Endothelial cell (in vitro differentiated cells): ENCODE measurements around the gene AGBL4. TPM values are rescaled to one million over a fixed set of nuclear protein-coding genes. Genes with fewer than 3 reads are reported as not detected.

Experiments
- DNase-seq: peaks from one replicate; pipeline ENCODE4 v3.0.0; 2021; ENCODE audit warnings: low spot score
- H3K27ac Mint-ChIP-seq: one replicate; pipeline ENCODE4 v1.8.0; 2021; ENCODE audit warnings: mixed read lengths, inconsistent platforms; ENCODE audit not compliant: unreplicated experiment
- H3K27me3 Mint-ChIP-seq: one replicate; pipeline ENCODE4 v1.8.0; 2021; ENCODE audit warnings: mild to moderate bottlenecking, moderate library complexity, mixed read lengths, inconsistent platforms; ENCODE audit not compliant: unreplicated experiment
- H3K36me3 Mint-ChIP-seq: one replicate; pipeline ENCODE4 v1.8.0; 2021; ENCODE audit warnings: mild to moderate bottlenecking, low read depth, mixed read lengths, inconsistent platforms; ENCODE audit not compliant: unreplicated experiment
- H3K4me1 Mint-ChIP-seq: one replicate; pipeline ENCODE4 v1.8.0; 2021; ENCODE audit warnings: mild to moderate bottlenecking, mixed read lengths, inconsistent platforms; ENCODE audit not compliant: unreplicated experiment
- H3K4me3 Mint-ChIP-seq: one replicate; pipeline ENCODE4 v1.8.0; 2021; ENCODE audit warnings: mild to moderate bottlenecking, mixed read lengths, inconsistent platforms; ENCODE audit not compliant: unreplicated experiment
- H3K9me3 Mint-ChIP-seq: one replicate; pipeline ENCODE4 v1.8.0; 2021; ENCODE audit warnings: mixed read lengths, inconsistent platforms; ENCODE audit not compliant: unreplicated experiment
- total RNA-seq: library from RNA; stranded (reverse); fragmentation: NEBNext Ultra II Directional; extraction: Animal tissue kit (Norgen Biotek cat#: 25700); gene quantifications from one replicate; pipeline ENCODE4 v1.2.1, GENCODE V29; 2021; ENCODE audit not compliant: unreplicated experiment
- TF ChIP-seq, protein P1 (sequence below): fragments of 200-600 bp; sonication (generic); IDR thresholded peaks from one replicate; pipeline ENCODE4 v1.5.0; 2021; ENCODE audit warnings: antibody characterized with exemption; ENCODE audit not compliant: unreplicated experiment

The AGBL4 gene
- total RNA-seq, 1 donor from 2014 or later: 0.51 TPM

DNA sequence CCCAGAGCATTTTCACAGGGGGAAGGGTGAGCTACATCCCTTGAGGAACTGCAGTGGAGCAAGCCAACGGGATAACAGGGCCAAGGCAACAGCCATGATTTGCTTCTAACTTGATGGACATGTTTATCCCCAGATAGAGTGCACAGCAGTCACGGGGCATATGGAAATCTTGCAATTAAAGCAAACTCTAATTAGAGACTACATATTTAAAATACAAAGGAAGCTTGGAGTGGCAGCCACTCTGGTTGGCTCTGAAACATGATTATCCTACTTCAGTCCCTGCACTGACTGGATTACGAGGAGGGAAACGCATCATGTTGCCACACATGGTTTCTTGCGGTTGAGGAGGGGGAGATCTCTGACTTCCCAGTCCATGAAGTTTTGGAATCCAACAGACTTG is 1307.8 kb downstream of the AGBL4 start:
- Mint-ChIP-seq H3K4me3 (no peak overlapping the region), H3K9me3 (no peaks in the 10 kb centered on the region), H3K27ac (no peak overlapping the region), H3K4me1 (peaks cover 15% of the 10 kb centered on the region), H3K27me3 (peaks cover 4% of the 10 kb centered on the region), H3K36me3 (no peaks in the 10 kb centered on the region)
- TF ChIP-seq, protein P1, sequence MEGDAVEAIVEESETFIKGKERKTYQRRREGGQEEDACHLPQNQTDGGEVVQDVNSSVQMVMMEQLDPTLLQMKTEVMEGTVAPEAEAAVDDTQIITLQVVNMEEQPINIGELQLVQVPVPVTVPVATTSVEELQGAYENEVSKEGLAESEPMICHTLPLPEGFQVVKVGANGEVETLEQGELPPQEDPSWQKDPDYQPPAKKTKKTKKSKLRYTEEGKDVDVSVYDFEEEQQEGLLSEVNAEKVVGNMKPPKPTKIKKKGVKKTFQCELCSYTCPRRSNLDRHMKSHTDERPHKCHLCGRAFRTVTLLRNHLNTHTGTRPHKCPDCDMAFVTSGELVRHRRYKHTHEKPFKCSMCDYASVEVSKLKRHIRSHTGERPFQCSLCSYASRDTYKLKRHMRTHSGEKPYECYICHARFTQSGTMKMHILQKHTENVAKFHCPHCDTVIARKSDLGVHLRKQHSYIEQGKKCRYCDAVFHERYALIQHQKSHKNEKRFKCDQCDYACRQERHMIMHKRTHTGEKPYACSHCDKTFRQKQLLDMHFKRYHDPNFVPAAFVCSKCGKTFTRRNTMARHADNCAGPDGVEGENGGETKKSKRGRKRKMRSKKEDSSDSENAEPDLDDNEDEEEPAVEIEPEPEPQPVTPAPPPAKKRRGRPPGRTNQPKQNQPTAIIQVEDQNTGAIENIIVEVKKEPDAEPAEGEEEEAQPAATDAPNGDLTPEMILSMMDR: no peak
- no peak for DNase-seq

DNA sequence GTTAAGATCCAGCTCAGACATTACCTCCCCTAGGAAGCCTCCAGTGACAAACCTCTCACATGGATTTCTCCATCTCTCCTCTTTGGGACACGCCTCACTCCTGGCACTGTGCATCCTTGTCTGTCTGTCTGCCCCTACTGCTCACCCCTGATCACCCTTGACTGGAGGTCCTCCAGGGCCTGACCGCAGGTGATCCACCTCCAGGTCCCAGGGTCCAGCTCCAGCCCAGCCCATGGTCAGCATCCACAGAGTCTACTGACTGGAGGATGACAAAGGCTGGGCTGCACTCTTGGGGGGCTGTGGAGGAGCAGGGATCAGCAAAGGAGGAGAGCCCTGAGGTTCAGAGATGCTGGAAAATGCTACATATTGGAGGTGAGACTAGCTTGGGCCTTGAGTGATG is 1312.8 kb downstream of the AGBL4 start:
- H3K36me3 Mint-ChIP-seq: no peaks in the 10 kb centered on the region
- TF ChIP-seq, protein P1: no peak
- H3K27ac Mint-ChIP-seq: no peak overlapping the region
- peaks cover 15% of the 10 kb centered on the region for H3K4me1 Mint-ChIP-seq
- H3K4me3 Mint-ChIP-seq: no peak overlapping the region
- H3K27me3 Mint-ChIP-seq: peaks cover 4% of the 10 kb centered on the region
- no peak for DNase-seq
- H3K9me3 Mint-ChIP-seq: no peaks in the 10 kb centered on the region

DNA sequence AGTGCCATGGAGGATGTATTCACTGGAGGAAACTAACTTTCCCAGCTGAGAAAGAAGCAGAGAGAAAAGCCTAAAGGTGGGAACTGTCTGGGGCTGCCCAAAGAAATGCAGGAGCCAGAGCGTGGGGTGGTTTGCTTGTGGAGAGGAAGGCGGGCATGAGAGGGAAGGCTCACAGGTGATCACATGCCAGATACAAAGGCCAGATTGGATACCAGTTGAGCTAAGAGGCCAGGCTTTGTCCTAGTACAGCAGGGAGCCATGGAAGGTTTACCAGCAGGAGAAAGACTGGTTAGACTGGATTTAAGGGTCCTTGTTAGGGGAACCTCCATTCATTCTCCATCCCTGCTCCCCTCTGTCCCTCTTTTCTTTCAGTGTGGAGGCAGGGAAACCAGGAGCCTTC is 1313.4 kb downstream of the AGBL4 start:
- Mint-ChIP-seq H3K27ac (no peak overlapping the region), H3K4me1 (peaks cover 15% of the 10 kb centered on the region), H3K9me3 (no peaks in the 10 kb centered on the region), H3K36me3 (no peaks in the 10 kb centered on the region), H3K4me3 (no peak overlapping the region), H3K27me3 (peaks cover 4% of the 10 kb centered on the region)
- TF ChIP-seq, protein P1: no peak
- no peak for DNase-seq

DNA sequence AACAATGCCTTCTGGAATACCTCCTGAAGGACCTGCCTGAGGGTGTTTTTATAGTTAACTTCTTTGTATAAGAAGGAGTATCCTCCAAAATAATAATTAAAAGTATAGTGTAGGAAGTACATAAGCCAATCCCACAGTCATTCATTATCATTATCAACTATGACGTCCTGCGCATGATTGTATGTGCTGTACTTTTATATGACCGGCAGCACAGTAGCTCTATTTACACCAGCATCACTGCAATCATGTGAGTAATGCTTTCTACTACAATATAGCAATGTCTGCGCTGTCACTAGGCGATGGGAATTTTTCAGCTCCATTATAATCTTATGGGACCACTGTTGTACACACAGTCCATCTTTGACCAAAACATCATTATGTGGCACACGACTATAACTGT is 1319.0 kb downstream of the AGBL4 start:
- DNase-seq: no peak
- H3K27me3 Mint-ChIP-seq: no peaks in the 10 kb centered on the region
- H3K27ac Mint-ChIP-seq: no peak overlapping the region
- no peak overlapping the region for H3K4me3 Mint-ChIP-seq
- TF ChIP-seq, protein P1: no peak
- H3K4me1 Mint-ChIP-seq: no peaks in the 10 kb centered on the region
- H3K36me3 Mint-ChIP-seq: no peaks in the 10 kb centered on the region
- H3K9me3 Mint-ChIP-seq: no peaks in the 10 kb centered on the region

DNA sequence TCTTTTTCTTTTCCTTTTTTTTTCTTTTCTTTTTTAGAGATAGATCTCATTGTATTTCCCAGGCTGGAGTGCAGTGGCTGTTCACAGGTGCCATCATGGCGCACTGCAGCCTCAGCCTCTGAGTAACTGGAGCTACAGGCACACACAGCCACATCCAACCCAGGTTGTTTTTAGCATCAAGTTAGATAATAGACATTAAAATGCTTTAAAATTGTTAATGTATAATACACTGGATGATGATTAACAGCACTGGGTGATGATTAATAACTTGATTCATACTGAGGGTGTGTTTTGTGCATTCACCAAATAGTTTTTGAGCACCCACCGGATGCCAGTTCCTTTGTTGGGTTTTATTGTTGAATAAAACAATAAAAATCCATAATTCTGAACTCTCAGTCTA is 1322.3 kb downstream of the AGBL4 start:
- Mint-ChIP-seq H3K27ac (no peak overlapping the region), H3K4me1 (no peaks in the 10 kb centered on the region), H3K27me3 (peaks cover 5% of the 10 kb centered on the region), H3K9me3 (no peaks in the 10 kb centered on the region), H3K36me3 (no peaks in the 10 kb centered on the region), H3K4me3 (no peak overlapping the region)
- TF ChIP-seq, protein P1: no peak
- no peak for DNase-seq
